ENCODE data around the gene NFE2. TPM values are rescaled to one million over a fixed set of nuclear protein-coding genes. Genes with fewer than 3 reads are reported as not detected.
"Not testable (repeated sequence)": the region's sequence is repeated elsewhere in the genome, so short reads cannot be mapped to it uniquely, and the experiment has no call there.

The NFE2 gene
- polyA plus RNA-seq, 1 experiment: 0.25 TPM

DNA sequence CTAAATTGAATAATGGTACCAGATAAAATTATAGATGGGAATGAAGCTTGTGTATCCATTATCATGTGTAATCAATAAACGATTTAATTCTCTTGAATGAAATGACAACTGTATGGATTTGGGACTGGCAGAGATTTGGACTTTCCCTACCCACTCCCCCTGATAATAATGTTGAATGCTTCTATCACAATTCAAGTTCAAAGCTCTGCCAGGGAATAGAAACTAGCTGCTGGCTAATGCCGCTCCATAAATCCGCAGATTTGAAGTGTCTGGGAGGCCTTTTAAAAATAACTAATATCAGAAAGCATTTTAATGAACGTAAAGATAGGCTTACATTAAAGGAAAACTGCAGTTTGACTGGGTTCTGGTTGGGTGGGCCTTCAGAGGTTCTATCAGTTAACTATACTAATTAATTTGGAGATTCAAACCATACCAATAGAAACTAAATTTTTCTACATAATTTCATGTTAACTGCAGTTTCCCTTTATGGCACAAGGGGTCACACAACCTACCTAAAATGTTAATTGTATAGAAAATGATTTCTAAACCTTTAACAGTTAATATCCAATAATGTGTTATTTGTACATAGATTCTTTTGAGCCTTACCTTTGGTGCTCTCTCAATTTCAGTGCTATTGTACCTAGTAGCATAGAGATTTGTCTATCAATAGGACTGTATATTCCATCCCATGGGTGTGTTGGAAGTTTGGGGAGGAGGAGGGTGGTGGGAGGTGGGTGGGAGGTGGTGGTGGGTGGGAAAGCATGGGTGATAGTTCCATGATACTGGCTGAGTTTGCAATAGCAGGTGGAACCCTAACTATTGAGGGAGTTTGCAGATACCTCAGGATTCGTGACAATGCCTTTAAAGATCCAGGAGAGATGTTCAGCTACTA lies 15.4 kb downstream of the NFE2 start:
- no peaks in the 10 kb centered on the region for H3K9me3 ChIP-seq (ENCODE audit: control insufficient read depth, insufficient read depth, low read length)
- H3K4me3 ChIP-seq (ENCODE audit: low read depth, low read length): 0 out of 2 replicates have a peak overlapping the region, but pooled peaks have one; percentile 7
- ChIA-PET POLR2A (interaction anchor here (1.1 to 2.3 kb wide), 4 partner anchors 23 to 74 kb away, joined by 3 to 12 read pairs (median 6); partner anchors contain the start of gene COPZ1), CTCF (interaction anchor here (0.7 to 4.1 kb wide), 15 partner anchors 11 to 539 kb away, joined by 3 to 37 read pairs (median 6); partner anchors contain the start of gene COPZ1)
- no peak for DNase-seq (ENCODE audit: low read depth, low spot score)
- H3K27me3 ChIP-seq (ENCODE audit: control insufficient read depth, insufficient read depth, low read length): no peaks in the 10 kb centered on the region
- H3K27ac ChIP-seq (ENCODE audit: low read depth, low read length): peak overlapping the region; percentile 31
- TF ChIP-seq, protein P1, sequence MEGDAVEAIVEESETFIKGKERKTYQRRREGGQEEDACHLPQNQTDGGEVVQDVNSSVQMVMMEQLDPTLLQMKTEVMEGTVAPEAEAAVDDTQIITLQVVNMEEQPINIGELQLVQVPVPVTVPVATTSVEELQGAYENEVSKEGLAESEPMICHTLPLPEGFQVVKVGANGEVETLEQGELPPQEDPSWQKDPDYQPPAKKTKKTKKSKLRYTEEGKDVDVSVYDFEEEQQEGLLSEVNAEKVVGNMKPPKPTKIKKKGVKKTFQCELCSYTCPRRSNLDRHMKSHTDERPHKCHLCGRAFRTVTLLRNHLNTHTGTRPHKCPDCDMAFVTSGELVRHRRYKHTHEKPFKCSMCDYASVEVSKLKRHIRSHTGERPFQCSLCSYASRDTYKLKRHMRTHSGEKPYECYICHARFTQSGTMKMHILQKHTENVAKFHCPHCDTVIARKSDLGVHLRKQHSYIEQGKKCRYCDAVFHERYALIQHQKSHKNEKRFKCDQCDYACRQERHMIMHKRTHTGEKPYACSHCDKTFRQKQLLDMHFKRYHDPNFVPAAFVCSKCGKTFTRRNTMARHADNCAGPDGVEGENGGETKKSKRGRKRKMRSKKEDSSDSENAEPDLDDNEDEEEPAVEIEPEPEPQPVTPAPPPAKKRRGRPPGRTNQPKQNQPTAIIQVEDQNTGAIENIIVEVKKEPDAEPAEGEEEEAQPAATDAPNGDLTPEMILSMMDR (IDR thresholded peaks at IDR 0.05; ENCODE audit: low read depth, low read length): peak; percentile 46

DNA sequence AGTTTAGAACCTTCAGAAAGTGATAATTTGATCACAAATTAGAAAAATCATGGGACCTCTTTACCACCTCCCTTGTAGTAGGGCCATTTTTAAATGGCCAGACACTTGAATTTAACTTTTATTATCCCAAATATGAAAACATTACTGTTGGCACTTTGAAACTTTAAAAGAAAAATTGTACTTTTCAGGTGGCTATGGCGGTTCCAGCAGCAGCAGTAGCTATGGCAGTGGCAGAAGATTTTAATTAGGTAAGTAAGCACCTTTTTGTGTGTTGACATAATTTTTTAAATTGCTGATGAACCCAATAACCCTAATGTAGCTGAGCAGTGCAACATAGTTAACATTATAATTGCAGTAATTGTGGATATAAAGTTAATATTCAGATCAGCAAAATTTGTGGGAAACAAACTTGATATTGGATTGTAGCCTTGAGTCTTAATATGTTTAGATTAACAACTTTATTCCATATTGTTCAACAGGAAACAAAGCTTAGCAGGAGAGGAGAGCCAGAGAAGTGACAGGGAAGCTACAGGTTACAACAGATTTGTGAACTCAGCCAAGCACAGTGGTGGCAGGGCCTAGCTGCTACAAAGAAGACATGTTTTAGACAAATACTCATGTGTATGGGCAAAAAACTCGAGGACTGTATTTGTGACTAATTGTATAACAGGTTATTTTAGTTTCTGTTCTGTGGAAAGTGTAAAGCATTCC lies 16.6 kb downstream of the NFE2 start:
- H3K27ac ChIP-seq (ENCODE audit: low read depth, low read length); H3K9me3 ChIP-seq (ENCODE audit: control insufficient read depth, insufficient read depth, low read length); DNase-seq (ENCODE audit: low read depth, low spot score); H3K27me3 ChIP-seq (ENCODE audit: control insufficient read depth, insufficient read depth, low read length): not testable (repeated sequence)
- peak overlapping the region; percentile 93 for H3K4me3 ChIP-seq (ENCODE audit: low read depth, low read length)
- CTCF ChIA-PET: interaction anchor here (0.8 to 4.1 kb wide), 7 partner anchors 33 to 95 kb away, joined by 3 to 37 read pairs (median 3); partner anchors contain the start of gene COPZ1
- POLR2A ChIA-PET: interaction anchor here (1.0 kb wide), 1 partner anchor 75 kb away, joined by 4 read pairs; no protein-coding TSS in a partner anchor

DNA sequence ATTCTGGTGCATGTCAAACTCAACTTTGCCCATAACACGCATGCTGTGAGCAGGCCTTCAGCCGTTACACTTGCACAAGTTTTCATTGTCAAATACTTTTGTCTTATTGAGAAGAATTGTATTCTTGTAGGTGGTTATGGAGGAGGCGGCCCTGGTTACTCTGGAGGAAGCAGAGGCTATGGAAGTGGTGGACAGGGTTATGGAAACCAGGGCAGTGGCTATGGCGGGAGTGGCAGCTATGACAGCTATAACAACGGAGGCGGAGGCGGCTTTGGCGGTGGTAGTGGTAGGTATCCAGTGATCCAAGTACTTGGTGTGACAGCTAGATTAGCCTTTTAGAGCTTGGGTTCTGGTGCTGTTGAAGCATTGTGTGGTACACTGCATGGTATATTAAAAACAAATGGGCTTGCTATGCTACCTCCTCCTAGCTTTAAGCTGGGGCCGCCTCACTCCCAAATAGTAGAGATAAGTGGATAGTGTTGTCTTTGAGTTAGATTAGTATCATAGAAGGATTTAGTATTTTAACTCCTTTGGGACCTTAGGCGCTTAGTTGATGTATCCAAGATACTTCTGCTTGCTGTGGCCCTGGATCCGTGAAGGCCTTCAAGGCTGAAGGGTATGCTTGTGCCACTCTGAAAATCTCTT lies 17.7 kb downstream of the NFE2 start:
- TF ChIP-seq, protein P1 (IDR thresholded peaks at IDR 0.05; ENCODE audit: low read depth, low read length): no peak
- DNase-seq (ENCODE audit: low read depth, low spot score): no peak
- peak overlapping the region; percentile 93 for H3K4me3 ChIP-seq (ENCODE audit: low read depth, low read length)
- POLR2A ChIA-PET: interaction anchor here (1.2 kb wide), 1 partner anchor 44 kb away, joined by 12 read pairs; no protein-coding TSS in a partner anchor
- CTCF ChIA-PET: interaction anchor here (1.1 to 1.6 kb wide), 3 partner anchors 42 to 96 kb away, joined by 3 to 8 read pairs (median 3); partner anchors contain the start of gene COPZ1
- no peaks in the 10 kb centered on the region for H3K27me3 ChIP-seq (ENCODE audit: control insufficient read depth, insufficient read depth, low read length)
- H3K9me3 ChIP-seq (ENCODE audit: control insufficient read depth, insufficient read depth, low read length): no peaks in the 10 kb centered on the region
- H3K27ac ChIP-seq (ENCODE audit: low read depth, low read length): no peak overlapping the region

DNA sequence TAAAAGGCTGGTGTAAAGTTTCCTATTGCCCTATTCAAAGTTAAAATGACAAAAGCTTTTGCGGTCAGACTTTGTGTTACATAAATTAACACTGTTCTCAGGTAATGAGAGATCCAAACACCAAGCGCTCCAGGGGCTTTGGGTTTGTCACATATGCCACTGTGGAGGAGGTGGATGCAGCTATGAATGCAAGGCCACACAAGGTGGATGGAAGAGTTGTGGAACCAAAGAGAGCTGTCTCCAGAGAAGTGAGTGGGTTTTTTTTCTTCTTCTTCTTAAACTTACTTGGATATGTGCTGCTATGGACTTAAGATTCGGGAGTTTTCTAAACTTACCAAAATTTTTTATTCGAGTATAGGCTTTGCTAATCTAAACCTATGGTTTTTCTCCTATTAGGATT lies 19.1 kb downstream of the NFE2 start:
- ChIA-PET CTCF (interaction anchor here (0.7 to 3.2 kb wide), 7 partner anchors 30 to 98 kb away, joined by 4 to 22 read pairs (median 5); partner anchors contain the start of gene COPZ1), POLR2A (interaction anchor here (1.1 to 1.4 kb wide), 3 partner anchors 15 to 29 kb away, joined by 3 to 5 read pairs (median 4); partner anchors contain the start of gene NFE2)
- H3K4me3 ChIP-seq (ENCODE audit: low read depth, low read length): peak overlapping the region; percentile 93
- H3K9me3 ChIP-seq (ENCODE audit: control insufficient read depth, insufficient read depth, low read length); DNase-seq (ENCODE audit: low read depth, low spot score); H3K27ac ChIP-seq (ENCODE audit: low read depth, low read length); H3K27me3 ChIP-seq (ENCODE audit: control insufficient read depth, insufficient read depth, low read length): not testable (repeated sequence)

DNA sequence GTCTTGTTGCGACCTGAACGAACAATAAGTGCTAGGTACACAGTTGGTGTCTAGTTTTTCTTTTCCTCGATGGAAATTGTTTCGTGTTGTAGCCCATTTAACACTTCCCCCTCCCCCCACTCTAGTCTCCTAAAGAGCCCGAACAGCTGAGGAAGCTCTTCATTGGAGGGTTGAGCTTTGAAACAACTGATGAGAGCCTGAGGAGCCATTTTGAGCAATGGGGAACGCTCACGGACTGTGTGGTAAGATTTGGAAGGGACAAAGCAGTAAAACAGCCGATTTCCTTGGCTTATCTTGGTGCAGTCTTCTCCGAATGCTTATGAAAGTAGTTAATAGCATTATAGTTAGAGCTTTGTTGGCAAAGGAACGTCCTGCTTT lies 19.6 kb downstream of the NFE2 start:
- H3K9me3 ChIP-seq (ENCODE audit: control insufficient read depth, insufficient read depth, low read length); H3K27me3 ChIP-seq (ENCODE audit: control insufficient read depth, insufficient read depth, low read length); DNase-seq (ENCODE audit: low read depth, low spot score): not testable (repeated sequence)
- ChIA-PET POLR2A (interaction anchor here (1.1 to 2.3 kb wide), 4 partner anchors 15 to 89 kb away, joined by 3 to 9 read pairs (median 4); partner anchors contain the start of gene NFE2), CTCF (interaction anchor here (0.7 to 3.2 kb wide), 7 partner anchors 30 to 98 kb away, joined by 4 to 22 read pairs (median 5); partner anchors contain the start of gene COPZ1)
- peak overlapping the region; percentile 87 for H3K27ac ChIP-seq (ENCODE audit: low read depth, low read length)
- peak overlapping the region; percentile 93 for H3K4me3 ChIP-seq (ENCODE audit: low read depth, low read length)

Data from AG04450 (cell line).